ENCODE results near the gene TAX1BP1.

TAX1BP1 gene

DNA sequence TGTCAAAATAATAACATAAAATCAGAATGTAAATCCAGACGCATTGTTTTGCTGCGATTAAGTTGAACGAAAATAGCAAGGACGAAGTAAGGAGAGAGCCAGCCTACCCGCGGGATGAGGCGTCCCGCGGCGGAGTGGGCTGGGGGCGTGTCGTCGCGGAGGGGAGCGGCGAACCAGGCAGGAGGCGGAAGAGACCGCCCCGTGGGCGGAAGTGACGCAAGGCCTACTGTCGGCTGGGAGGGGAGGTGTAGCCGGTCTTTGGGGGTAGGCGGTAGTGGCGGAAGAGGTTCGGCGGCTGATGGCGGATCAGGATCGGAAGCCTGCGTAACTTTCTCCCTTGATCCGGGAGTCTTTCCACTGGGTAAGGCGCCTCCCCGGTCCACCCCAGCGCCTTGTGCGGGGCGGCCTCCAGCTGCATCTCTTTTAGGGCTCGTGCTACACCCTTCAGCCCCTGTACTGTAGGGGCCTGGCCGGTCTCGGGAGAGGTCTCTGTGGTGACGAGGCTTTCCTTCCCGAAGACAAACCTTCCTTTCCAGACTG, at the start of gene TAX1BP1:
Gene TAX1BP1, plus strand, starts transcription at position 254 of the 540 bp plus-strand sequence. CDS start 8,363 bp downstream, outside the sequence.
- peak; percentile 97 for DNase-seq

DNA sequence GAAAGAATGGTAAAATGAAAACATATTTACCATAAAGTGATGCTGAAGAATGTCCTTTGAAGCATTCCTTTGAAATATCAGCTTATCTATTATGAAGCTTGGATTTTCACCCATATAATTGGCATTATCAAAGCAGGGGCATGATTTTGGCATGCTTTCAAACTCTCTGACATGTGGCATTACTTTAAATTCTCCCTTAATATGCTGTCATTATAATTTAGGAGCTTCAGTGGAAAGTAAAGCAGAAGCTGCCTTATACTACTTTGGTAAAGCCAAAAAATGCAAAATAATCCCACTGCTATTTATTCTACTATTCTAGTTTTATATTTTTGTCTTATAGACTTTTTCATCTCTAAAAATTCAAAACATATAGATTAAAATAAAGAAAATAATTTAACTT, 49.3 kb upstream of the TAX1BP1 start:
- no peak for DNase-seq

DNA sequence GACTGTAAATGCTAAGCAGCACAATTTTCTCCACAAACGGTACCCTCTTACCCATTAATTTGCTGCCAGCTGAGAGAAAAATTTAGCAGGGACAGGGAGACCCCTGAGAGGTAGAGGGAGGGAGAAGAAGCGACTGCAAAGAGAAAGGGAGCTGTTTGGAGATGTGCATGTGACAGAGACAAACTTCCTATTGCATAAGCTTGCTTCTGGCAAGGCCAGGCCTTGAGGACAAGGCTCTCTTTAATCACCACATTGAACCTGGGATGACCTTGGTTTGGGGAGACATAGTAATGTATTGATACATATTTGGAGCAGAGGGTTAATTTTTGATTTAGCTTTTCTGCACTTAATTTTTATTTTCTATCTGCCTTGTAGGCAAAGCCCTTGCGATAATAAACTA, 46.2 kb upstream of the TAX1BP1 start:
- no peak for DNase-seq

DNA sequence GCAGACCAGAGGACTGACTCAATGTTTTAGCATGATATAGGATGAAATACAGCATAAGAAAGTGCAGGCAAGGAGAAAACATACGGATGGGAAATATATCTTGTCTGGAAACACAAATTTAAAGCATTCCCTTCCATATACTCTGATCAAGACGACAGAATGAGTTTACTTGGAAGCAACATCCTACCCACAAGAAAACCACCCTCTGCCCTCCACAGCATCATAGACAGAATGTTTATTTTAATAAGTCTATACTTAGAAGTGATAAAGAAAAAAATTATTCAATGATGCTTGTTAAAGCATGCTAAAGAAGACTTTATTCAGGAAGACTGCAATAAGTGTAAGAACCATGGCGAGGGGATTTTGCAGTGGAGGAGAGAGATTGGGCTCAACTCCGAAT, 44.9 kb upstream of the TAX1BP1 start:
- no peak for DNase-seq

DNA sequence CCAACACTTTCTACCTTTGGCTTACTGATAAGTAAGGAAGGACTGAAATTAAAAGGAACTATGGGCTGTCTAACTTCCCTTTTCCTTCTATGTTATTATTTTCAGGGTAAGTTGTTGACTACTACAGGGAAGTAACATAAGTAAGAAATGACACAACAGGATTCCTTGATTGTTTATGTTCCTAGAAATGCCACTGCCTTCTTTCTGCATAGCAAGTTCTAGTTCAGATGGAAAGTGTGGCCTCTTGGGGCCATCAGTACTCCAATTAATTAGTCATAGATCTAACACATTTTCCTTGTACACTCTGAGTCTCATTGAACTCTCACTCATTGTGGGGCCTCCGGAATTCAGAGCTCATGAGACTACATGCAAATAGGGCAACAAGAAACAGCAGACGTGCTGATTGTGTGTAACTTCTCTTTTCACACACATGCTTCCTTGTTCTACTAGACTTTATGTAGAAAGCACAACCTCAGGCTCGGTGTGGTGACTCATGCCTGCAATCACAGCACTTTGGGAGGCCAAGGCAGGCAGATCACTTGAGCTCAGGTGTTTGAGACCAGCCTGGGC, 42.0 kb upstream of the TAX1BP1 start:
- DNase-seq: no peak

DNA sequence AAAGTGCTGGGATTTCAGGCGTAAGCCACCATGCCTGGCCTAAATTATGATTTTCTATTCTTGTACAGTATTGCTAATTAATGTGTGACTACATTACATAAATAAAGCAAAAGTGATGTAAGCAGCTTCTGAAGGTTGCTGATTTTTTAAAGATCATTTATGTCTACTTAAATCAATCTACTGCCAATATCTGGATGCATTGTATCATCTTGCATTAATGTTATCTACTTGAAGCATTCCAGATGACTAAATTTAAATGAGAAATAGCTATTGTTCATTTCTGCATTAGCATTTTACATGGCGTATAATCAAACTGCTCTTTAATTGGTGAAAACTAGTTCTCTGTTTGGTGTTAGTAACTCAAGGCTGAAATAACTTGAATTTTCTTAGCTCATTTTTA, 40.2 kb upstream of the TAX1BP1 start:
- no peak for DNase-seq

DNA sequence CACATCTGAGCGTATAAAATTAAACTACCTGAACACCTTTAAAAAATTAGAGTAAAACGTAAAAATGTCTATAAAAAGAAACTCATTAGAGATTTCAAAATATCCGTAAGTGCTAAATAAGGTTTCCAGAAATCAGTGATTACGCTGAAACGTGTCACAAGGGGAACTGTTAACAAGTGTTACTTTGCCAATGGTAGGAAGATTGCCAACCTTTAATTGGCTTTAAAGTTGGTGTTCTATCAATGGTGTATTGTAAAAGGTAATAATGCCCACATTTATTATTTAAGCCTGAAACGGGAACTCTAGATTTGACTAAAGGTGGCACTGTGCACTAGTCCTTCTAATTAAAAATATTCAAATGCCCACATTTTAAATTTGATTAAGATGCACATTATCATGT, 39.5 kb upstream of the TAX1BP1 start:
- DNase-seq: no peak

DNA sequence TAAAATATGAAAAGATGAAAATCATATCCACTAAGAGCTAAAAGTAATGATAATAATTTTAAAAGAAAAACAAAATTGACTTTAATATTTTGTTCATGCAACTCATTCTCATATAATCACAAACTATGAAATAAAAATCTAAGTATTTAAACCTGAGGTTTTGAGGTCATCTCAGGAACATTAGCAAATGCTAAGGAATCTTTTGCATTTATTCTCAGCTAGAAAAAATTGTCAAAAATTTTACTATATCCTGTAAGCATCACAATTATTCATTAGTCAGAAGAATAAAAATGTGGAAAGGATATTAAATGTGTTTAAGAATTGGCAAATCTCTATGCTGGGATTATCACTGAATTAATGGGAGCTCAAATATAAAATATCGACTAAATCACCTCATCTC, 36.8 kb upstream of the TAX1BP1 start:
- DNase-seq: no peak

DNA sequence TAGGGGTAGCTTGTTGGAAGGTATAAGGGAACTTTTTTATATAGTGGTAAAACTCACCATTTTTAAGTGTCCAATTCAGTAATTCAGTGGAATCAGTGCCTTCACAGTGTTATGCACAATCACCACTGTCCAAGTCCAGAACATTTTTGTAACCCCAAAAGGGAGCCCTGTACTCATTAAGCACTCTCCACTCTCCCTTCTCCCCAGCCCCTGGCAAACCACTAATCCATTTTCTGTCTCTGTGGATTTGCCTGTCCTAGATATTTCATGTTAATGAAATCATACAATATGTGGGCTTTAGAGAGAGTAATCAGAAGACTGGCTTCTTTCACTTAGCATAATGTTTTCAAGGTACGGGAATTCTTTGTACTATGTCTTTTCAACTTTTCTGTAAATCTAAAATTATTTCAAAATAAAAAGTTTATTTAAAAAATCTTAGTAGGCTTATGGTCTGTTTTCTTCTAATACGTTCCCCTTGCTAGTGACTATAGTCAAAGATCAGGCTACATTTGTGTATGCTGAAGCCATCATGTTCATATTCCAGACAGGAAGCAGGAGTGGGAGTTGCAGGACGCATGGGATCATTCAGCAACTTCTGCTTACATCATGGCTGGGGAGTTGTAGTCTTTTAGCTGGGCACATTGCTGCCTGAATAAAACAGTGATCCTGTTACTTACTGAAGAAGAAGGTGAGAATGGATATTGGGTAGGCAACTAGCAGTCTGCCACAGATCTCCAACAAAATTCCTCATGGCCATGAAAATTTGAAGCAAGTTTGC, 35.4 kb upstream of the TAX1BP1 start:
- no peak for DNase-seq

DNA sequence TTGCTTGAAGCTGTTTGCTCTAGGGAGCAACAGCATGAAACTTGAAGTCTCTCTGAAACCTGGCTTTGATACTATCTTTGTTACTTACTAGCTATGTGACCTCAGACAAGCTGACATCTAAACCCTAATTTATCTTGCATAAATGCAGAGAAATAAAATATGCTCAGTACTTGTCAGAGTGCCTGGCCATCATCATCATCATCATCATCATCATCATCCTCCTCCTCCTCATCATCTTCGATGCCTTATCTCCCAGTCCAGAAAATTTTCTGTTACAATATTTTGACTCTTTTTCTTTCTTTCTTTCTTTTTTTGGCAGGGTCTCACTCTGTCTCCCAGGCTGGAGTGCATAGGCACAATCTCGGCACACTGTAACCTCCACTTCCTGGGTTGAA, 34.8 kb upstream of the TAX1BP1 start:
- DNase-seq: no peak

DNA sequence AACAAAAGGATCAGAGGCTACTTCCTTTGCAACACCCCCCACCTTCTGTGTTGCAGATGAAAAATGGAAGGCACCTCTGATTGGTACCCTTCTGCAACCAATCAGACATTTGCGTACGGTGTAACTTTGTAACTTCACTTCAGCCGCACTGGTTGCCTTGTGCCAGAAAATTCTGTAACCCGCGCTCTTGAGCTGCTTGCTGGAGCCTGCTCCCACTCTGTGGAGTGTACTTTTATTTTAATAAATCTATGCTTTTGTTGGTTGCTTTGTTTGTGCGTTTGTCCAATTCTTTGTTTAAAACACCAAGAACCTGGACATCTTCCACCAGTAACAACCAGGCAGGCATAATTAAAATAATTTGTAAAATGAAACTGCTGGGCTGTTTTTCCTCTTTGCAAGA, 31.5 kb upstream of the TAX1BP1 start:
- DNase-seq: no peak

DNA sequence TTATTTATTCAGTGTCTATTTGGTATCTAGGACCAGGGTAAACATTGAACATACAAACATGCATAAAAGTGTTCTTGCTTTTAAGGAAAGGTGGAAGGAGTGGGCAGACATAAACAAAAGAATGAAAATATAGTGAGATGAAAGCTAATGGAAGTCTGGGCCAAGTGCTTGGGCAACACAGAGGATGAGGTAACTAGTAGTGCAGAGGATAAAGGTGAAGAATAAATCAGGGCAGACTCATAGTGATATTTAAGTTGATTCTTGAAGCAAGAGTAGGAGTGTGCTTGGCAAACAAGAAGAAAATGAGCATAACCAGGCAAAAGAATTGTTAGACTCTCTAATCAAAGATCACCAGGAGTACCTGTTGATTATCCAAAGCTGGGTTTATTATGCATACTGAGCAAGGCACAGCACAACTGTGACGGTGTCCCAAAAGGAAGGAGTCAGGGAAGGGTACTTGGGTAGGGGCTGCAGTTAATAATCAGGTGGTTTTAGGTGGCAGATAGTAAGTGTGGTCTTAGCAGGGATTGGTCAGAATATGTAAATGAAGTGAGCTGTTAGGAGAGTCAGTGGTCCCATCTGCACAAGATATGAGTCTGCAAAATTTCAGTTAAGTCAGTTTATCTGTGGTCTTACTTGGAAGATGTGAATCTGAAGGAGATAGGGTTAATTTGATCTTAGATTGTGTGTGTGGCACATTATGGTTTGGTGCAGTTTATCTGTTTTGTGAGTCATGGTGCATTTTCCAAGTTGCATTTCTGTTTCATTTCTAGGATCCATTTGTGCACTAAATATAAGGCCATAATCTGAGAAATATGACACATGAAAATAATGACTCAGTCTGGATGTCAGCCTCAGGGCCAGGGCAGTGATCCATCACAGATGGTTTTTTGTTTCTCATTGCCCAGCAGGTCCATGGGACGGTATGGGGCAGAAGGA, 30.6 kb upstream of the TAX1BP1 start:
- DNase-seq: no peak

DNA sequence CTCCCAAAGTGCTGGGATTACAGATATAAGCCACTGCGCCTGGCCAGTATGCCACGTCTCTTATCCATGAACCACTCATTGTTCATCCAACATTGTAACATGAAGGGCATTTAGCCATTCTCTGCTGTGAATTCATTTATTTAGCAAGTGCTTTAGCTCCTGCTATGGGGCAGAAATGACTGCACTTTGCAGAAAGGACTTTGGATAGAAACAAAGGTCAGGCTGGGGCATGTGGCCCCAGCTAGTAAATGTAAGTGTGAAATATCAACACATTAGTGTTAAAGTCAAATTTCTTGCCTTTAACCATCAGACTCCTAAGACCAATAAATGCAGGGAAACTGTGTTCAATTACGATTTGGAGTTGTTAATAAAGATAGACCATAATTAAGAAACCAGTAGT, 27.7 kb upstream of the TAX1BP1 start:
- DNase-seq: no peak

DNA sequence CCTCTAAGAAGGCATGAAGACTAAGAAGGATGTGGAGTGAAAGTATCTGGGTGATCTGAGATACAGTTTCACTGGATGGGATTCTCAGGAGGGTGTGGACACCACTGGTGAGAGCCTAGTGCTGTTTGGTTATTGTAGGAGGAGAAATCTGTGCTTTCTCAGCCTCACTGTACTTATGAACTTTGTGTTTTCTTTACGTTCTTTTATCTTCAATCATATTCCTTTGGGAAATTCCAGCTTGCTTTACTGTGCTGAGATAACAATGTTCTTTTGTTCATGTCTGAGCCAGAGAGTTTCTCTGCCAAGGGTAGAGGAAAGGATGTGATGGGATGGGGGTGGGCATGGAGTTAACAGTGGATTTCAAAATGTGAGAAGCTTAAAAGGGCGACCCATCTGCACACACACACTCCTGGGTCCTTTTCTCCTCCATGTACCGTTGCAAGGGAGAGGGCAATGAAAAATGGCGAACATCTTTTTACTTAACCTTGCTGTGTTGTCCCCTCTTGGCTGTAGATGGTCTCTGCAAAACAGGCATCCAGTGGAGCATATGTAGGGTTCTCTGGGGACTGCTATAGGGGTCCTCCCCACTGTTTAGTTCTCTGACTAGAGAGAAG, 25.0 kb upstream of the TAX1BP1 start:
- DNase-seq: no peak

DNA sequence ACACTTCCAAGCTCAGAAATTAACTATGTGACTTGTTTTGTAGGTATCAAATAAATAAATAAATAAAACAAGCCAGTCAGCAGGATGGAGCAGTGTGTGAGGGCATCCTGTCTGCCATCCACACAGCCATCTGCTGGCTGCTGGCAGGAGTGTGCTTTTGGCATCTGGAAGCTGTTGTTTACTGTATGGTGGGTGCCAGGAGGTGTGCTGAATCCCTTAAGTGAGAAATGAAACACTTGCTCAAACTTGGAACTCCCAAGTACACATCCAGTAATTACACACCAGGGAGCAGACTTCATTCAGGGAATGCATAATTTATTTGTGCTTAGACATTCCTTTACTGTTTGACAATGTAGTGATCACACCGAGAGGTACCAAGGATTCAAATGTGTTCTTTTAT, 16.9 kb upstream of the TAX1BP1 start:
- DNase-seq: no peak

DNA sequence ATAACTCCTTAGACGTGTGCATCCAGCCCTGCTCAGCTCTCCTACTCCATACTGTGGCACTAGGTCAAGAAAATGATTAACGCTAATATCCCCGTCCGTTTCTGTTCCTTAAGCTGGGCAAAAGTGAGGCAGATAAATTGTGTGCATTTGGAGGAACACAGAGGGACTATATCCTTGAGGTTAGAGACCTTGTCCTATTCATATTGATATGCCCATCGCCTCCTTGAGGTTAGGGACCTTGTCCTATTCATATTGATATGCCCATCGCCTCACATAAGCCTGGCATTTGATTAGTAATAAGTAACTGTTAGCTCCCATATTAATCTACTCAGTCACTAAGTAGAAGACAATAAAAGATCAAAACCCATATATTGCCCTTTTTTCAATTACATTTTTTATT, 12.9 kb upstream of the TAX1BP1 start:
- no peak for DNase-seq

DNA sequence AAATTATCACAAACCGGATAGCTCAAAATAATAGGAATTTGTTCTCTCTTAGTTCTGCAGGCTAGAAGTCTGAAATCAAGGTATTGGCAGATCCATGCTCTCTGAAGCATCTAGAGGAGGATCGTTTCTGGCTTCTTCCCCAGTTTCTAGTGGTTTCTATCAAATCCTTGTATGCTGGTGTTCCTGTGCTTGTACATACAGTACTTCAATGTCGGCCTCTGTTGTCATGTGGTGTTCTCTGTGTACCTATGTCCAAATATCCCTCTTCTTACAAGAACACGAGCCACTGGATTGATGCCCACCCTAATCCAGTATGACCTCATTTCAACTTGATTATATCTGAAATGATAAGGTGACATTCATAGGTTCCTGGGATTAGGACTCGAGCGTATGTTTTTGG, 9.8 kb upstream of the TAX1BP1 start:
- no peak for DNase-seq

DNA sequence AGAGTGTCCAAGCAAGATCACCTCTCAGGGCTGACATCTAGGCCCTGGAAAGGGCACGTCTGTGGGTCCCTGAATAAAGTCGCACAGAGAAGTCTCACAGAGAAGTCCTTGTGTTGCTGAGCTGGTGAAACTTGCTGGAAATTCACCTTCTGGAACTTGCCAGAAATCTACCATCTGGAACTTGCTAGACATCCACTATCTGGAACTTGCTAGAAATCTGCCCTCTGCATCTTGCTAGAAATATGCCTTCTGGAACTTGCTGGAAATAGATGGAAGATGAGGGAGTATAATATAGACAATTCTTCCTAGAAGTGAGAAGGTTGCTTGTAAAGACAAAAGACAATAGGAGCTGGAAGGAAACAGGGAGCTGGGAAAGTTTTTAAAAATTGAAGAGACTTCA, 5.4 kb upstream of the TAX1BP1 start:
- no peak for DNase-seq

DNA sequence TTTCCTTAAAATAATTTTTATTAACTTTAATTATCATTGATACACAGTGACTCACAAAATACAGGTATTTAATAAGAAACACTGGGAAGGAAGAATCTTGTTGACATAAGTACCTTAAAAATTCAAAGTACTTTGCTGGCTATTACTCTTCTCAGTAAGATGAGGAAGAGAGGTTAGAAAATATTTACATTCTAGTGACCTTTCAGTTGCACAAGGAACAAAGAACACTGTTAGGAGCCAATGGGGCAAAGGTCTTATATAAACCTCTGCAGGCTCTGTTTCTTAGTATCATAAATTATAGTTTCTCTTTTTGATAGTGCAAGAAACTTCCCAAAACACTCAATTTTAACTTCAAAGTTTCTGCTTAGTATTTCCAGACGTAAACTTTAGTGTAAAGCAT, 4.8 kb upstream of the TAX1BP1 start:
- DNase-seq: no peak

DNA sequence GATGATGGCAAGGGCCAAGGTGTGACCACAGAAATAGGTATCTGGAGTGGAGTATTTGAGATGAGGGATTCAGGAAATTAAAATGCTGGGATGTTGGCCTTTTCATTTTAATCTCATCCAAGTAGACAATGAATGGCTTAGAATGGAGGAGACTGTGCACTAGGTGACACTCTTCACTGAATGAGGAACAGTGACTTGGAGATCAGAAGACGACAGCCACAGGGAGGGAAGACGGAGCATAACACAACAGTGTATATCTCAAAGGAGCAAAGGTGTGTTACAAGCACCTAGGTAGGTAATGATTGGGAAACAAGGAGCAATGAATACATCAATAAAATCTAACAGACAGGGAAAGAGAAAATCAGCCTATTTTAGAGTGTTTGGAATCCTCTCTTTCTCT, 4.1 kb upstream of the TAX1BP1 start:
- DNase-seq: no peak

DNA sequence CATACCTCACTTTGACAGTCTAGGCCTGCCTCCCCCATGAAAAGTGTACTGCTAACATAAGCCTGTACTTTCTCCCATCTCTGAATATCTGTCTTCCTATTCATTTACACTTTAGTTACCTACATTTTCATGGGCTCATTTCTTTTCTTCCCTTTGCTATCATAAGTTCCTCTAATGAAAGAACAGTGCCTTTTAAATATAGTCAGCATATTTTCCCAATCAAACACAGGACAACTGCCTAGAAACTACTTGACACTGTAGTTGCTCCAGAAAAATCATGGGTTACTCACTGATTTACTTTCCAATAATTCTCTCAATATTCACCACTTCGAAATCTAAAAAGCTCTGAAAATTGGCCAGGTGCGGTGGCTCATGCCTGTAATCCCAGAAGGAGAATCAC, 2.8 kb upstream of the TAX1BP1 start:
- no peak for DNase-seq

DNA sequence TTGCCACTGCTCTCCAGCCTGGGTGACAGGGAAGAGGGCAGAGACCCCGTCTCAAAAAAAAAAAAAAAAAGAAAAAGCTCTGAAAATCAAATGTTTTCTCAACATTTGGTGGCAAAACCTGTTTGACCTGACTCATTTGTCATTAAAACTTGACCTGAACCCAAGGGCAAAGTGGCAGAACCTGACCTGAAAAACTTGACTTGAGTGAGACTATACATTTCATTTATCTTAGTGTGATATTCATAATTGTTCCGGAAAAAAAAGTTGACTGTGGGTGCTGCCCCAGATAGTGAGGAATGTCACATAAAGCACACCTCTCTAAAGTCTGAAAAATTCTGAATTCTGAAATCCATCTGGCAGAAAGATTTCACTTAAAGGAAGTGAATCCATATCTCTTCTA, 2.3 kb upstream of the TAX1BP1 start:
- DNase-seq: no peak

DNA sequence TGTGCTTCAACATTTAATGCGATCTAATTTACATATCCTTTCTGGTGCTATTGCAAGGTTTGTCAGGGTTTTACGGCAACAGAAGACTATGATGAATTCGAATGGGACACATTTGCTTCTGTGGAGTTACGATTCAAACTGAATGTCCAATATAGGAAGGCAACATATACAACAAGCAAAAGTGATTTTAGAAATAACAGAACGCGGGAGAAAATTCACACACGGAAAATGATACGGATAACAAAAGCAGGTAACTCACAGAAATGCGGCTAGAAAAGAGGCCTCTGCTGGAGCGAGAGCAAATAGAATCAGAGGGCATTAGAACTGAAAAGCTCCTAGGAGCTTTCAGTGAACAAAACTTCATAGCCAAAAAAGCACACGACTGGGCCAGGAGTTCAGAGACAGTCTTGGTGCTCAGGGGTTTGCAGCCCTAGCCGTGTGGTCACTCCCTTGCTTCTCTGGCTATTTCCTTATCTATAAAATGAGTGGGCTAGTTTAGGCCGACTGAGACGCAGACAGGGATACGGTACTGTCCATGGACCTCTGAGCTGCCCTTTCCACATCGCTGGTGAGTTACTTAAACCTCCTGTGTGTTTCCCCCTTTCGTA, 557 bp upstream of the TAX1BP1 start:
- no peak for DNase-seq
